Bronchial epithelial cell (primary cell): Measurements from ENCODE around the gene KLHDC9. TPM values are rescaled to one million over a fixed set of nuclear protein-coding genes. Genes with fewer than 3 reads are reported as not detected.

Experiments used
- DNase-seq: peaks from one replicate; pipeline ENCODE4 v3.0.0-alpha.2; 2010; ENCODE audit warnings: low read depth
- FAIRE-seq: peaks from 2 replicates; lab custom pipeline; 2011; peaks lifted over from hg19 to GRCh38; lab: Jason Lieb, UNC
- H3K27me3 ChIP-seq: 2 replicates; pipeline ENCODE4 v1.5.1; 2011; ENCODE audit warnings: low read length; ENCODE audit not compliant: control insufficient read depth, insufficient read depth
- H3K36me3 ChIP-seq: 2 replicates; pipeline ENCODE4 v1.5.1; 2011; ENCODE audit warnings: low read length; ENCODE audit not compliant: control insufficient read depth, insufficient read depth
- H3K4me3 ChIP-seq: 2 replicates; pipeline ENCODE4 v1.5.1; 2011; ENCODE audit warnings: mild to moderate bottlenecking, low read depth, low read length, control low read depth
- total RNA-seq: library from RNA; depleted of rRNA; stranded (reverse); fragments of >200 nt; gene quantifications from 2 replicates; pipeline ENCODE4 v1.2.1, GENCODE V29; 2014
- TF ChIP-seq, protein P1 (sequence below): IDR thresholded peaks from 2 replicates; pipeline ENCODE4 v1.5.1; 2011; ENCODE audit warnings: mild to moderate bottlenecking, moderate library complexity, low read length, control low read depth, inconsistent platforms; ENCODE audit not compliant: insufficient read depth, severe bottlenecking

Gene KLHDC9
- total RNA-seq, 1 donor from 2014 or later: 1.3 TPM

DNA sequence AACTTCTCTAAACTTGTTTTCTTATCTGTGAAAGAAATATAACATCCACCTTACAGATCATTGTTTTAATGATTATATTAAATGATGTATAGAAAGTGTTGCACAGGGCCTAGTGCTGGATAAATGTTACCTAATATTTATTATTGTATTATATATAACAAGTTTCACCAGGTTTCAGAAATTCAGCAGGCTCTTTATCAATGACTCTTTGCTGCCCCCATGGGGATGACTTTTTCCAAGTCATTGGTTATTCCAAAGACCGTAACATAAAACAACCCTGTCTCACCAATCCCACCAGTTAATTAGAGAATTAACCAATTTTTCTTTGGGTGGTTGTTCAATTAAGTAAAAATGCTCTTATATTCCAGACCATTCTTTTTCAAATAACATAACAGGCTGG, 41.6 kb downstream of the KLHDC9 start:
- no peak for FAIRE-seq

DNA sequence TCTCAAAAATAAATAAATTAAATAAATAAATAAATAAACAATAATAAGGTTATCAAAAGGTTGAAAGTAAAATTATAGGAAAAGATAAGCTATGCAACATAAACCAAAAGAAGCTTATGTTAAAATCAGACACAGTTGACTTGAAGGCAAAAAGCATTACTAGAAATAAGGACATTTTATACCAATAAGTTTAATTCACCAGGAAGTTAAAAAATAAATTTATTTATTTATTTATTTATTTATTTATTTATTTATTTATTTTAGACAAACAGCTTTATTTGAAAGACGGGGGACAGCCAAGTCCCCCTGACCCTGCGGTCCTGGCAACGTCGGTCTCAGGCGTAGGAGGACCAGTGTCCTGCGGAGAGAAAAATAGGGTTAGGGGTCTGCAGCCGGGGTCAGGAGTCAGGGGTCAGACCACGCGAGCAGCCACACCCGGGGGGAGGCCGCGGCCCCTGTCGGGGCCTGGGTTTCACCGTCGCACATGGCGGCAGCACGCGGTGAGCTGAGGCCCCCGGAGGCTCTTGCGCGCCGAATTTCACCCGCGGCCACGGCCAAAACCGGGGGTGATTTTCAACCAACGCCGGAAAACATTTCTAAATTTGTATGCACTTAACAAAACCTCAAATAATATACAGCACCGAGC, 42.7 kb downstream of the KLHDC9 start:
- TF ChIP-seq, protein P1, sequence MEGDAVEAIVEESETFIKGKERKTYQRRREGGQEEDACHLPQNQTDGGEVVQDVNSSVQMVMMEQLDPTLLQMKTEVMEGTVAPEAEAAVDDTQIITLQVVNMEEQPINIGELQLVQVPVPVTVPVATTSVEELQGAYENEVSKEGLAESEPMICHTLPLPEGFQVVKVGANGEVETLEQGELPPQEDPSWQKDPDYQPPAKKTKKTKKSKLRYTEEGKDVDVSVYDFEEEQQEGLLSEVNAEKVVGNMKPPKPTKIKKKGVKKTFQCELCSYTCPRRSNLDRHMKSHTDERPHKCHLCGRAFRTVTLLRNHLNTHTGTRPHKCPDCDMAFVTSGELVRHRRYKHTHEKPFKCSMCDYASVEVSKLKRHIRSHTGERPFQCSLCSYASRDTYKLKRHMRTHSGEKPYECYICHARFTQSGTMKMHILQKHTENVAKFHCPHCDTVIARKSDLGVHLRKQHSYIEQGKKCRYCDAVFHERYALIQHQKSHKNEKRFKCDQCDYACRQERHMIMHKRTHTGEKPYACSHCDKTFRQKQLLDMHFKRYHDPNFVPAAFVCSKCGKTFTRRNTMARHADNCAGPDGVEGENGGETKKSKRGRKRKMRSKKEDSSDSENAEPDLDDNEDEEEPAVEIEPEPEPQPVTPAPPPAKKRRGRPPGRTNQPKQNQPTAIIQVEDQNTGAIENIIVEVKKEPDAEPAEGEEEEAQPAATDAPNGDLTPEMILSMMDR: no peak
- no peak for FAIRE-seq

More for the DNA sequence above, 41.6 kb downstream of the KLHDC9 start:
- DNase-seq: peak; percentile 57
- Histone ChIP-seq H3K36me3 (no peaks in the 10 kb centered on the region), H3K27me3 (no peaks in the 10 kb centered on the region), H3K4me3 (no peak overlapping the region)
- TF ChIP-seq, protein P1: peak; percentile 39

DNA sequence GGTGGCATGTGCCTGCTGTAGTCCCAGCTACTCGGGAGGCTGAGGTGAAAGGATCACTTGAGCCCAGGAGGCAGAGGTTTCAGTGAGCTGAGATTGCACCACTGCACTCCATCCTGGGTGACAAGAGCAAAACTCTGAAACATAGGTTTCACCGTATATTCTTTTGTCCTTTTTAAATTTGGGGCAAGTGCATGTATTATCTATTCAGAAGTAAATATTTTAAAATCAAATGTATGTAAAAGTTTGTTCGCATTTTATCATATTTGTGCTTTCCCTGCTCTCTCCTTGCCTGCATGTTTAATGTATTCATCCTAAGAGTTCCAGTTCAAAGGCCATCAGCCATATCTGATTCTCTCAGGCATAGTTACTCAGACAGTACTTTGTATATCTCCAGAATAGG, 47.7 kb downstream of the KLHDC9 start:
- Histone ChIP-seq H3K36me3 (no peaks in the 10 kb centered on the region), H3K4me3 (no peak overlapping the region), H3K27me3 (no peaks in the 10 kb centered on the region)
- DNase-seq (no peak), FAIRE-seq (no peak)
- TF ChIP-seq, protein P1: no peak

More for the DNA sequence above, 42.7 kb downstream of the KLHDC9 start:
- H3K36me3 ChIP-seq: no peaks in the 10 kb centered on the region
- DNase-seq: no peak
- no peaks in the 10 kb centered on the region for H3K27me3 ChIP-seq
- no peak overlapping the region for H3K4me3 ChIP-seq

Other genes with a start within 250 kb of the KLHDC9 start
- gene CD244, start 235.5 kb upstream of the KLHDC9 start, total RNA-seq: under 0.01 TPM in 2 replicates
- gene ITLN1, start 213.2 kb upstream of the KLHDC9 start, total RNA-seq: not detected in 2 replicates
- gene ITLN2, start 143.6 kb upstream of the KLHDC9 start, total RNA-seq: 0.26 TPM in 1 of 2 replicates, not detected in the other
- gene F11R, start 77.2 kb upstream of the KLHDC9 start, total RNA-seq: 269 and 280 TPM in 2 replicates
- gene TSTD1, start 59.4 kb upstream of the KLHDC9 start, total RNA-seq: 55.5 and 87.1 TPM in 2 replicates
- 58.4 and 70.2 TPM in 2 replicates for gene USF1, start 52.4 kb upstream of the KLHDC9 start, total RNA-seq
- 1.3 and 3.1 TPM in 2 replicates for gene ARHGAP30, start 28.5 kb upstream of the KLHDC9 start, total RNA-seq
- 108 and 200 TPM in 2 replicates for gene NECTIN4, start 8.8 kb upstream of the KLHDC9 start, total RNA-seq
- 204 and 224 TPM in 2 replicates for gene PFDN2, start 19.7 kb downstream of the KLHDC9 start, total RNA-seq
- 40.5 and 58.2 TPM in 2 replicates for gene NIT1, start 19.7 kb downstream of the KLHDC9 start, total RNA-seq
- gene DEDD, start 34.3 kb downstream of the KLHDC9 start, total RNA-seq: 26.9 and 31.9 TPM in 2 replicates
- 93.5 and 94.3 TPM in 2 replicates for gene UFC1, start 55.6 kb downstream of the KLHDC9 start, total RNA-seq
- 3.9 and 4.7 TPM in 2 replicates for gene USP21, start 61.1 kb downstream of the KLHDC9 start, total RNA-seq
- gene PPOX, start 68.1 kb downstream of the KLHDC9 start, total RNA-seq: 10.0 and 11.0 TPM in 2 replicates
- gene B4GALT3, start 79.1 kb downstream of the KLHDC9 start, total RNA-seq: 11.5 and 12.9 TPM in 2 replicates
- gene ADAMTS4, start 100.7 kb downstream of the KLHDC9 start, total RNA-seq: under 0.01 TPM in 1 of 2 replicates, not detected in the other
- gene NDUFS2, start 104.0 kb downstream of the KLHDC9 start, total RNA-seq: 131 and 132 TPM in 2 replicates
- gene FCER1G, start 116.9 kb downstream of the KLHDC9 start, total RNA-seq: 0.26 TPM in 2 replicates
- gene APOA2, start 125.3 kb downstream of the KLHDC9 start, total RNA-seq: not detected in 2 replicates
- 7.8 and 10.8 TPM in 2 replicates for gene TOMM40L, start 127.7 kb downstream of the KLHDC9 start, total RNA-seq
- not detected in 2 replicates for gene NR1I3, start 139.8 kb downstream of the KLHDC9 start, total RNA-seq
- 0.26 and 3.5 TPM in 2 replicates for gene PCP4L1, start 160.4 kb downstream of the KLHDC9 start, total RNA-seq
- under 0.01 and 0.13 TPM in 2 replicates for gene MPZ, start 211.6 kb downstream of the KLHDC9 start, total RNA-seq
- gene SDHC, start 216.0 kb downstream of the KLHDC9 start, total RNA-seq: 14.8 and 15.0 TPM in 2 replicates